K562 (cell line): ENCODE data around the gene KRTAP10-9. TPM values are rescaled to one million over a fixed set of nuclear protein-coding genes. Genes with fewer than 3 reads are reported as not detected.
"Not testable (repeated sequence)": the region's sequence is repeated elsewhere in the genome, so short reads cannot be mapped to it uniquely, and the experiment has no call there.

Experiments
- ATAC-seq: fragments of 200-7000 bp; cut with Tn5 transposase; 3 replicates; pipeline ENCODE4 v1.9.1; 2020; ENCODE audit warnings: moderate library complexity
- BruUV-seq: library from RNA; stranded (reverse); fragments of 400-500 nt; replicated peaks from 2 replicates; lab custom pipeline; 2021; lab: Mats Ljungman, UMichigan
- CTCF ChIA-PET: fragments of 300-600 bp; formaldehyde crosslinking; extraction: SDS; loops from one replicate; lab custom pipeline; 2021; ENCODE audit warnings: low intra/inter-chr PET ratio; lab: Yijun Ruan, JAX
- POLR2A ChIA-PET: fragments of 300-600, 350-650 bp; sonication (Branson Sonifier 250); formaldehyde crosslinking; extraction: SDS; loops from one replicate; lab custom pipeline; 2021; ENCODE audit warnings: antibody characterized with exemption, inconsistent platforms; lab: Yijun Ruan, JAX
- DNase-seq, 4 experiments: peaks; one replicate each; pipeline versions ENCODE4 v3.0.0 to v3.0.0-alpha.2; 2011 to 2018; ENCODE audit warnings: low spot score in 3 of 4, mixed read lengths in 3 of 4; ENCODE audit errors: extremely low read depth in 1 of 4
- FAIRE-seq: peaks from 2 replicates; lab custom pipeline; 2011; peaks lifted over from hg19 to GRCh38; lab: Jason Lieb, UNC
- H2AFZ ChIP-seq: 2 replicates; pipeline ENCODE4 v1.6.0; 2011; ENCODE audit warnings: low read depth, low read length, control low read depth, inconsistent platforms
- H3K27ac ChIP-seq: fragments of 200-600 bp; 3 replicates; pipeline ENCODE4 v1.8.0; 2011; ENCODE audit warnings: low read depth, mild to moderate bottlenecking, control low read depth, inconsistent platforms, low read length, moderate library complexity, mixed read lengths; ENCODE audit errors: extremely low read depth
- H3K27me3 ChIP-seq, 2 experiments: fragments of 300-600 bp in 1 of 2; 2 replicates in 1 of 2; 3 replicates in 1 of 2; pipeline versions ENCODE4 v1.6.0 to v1.8.0; 2011; ENCODE audit warnings: inconsistent platforms in 2 of 2, low read length in 2 of 2, mild to moderate bottlenecking in 1 of 2, mixed read lengths in 1 of 2, moderate library complexity in 1 of 2; ENCODE audit not compliant: control insufficient read depth in 2 of 2, insufficient read depth in 2 of 2
- H3K36me3 ChIP-seq: fragments of 300-600 bp; 3 replicates; pipeline ENCODE4 v1.8.0; 2011; ENCODE audit warnings: mild to moderate bottlenecking, low read length, inconsistent platforms; ENCODE audit not compliant: control insufficient read depth, insufficient read depth
- H3K4me1 ChIP-seq, 2 experiments: fragments of 200-600 bp in 1 of 2; replicated peaks in 1 of 2; 2 replicates in 1 of 2; 3 replicates in 1 of 2; pipeline versions ENCODE4 v1.5.1 to v1.8.0; 2011; ENCODE audit warnings: inconsistent platforms in 2 of 2, low read length in 2 of 2, mild to moderate bottlenecking in 1 of 2, mixed read lengths in 1 of 2, moderate library complexity in 1 of 2; ENCODE audit not compliant: control insufficient read depth in 2 of 2, insufficient read depth in 2 of 2
- H3K4me2 ChIP-seq: 2 replicates; pipeline ENCODE4 v1.6.1; 2011; ENCODE audit warnings: low read length, control low read depth, inconsistent platforms, mixed read lengths; ENCODE audit not compliant: insufficient read depth
- H3K4me3 ChIP-seq: fragments of 200-600 bp; sonication (generic), shearing (Covaris generic); 2 replicates; pipeline ENCODE4 v1.5.1; 2016; ENCODE audit warnings: control low read depth, inconsistent platforms
- H3K79me2 ChIP-seq: fragments of 200-600 bp; 3 replicates; pipeline ENCODE4 v1.8.0; 2011; ENCODE audit warnings: low read length, inconsistent platforms; ENCODE audit not compliant: control insufficient read depth, insufficient read depth
- H3K9ac ChIP-seq, 2 experiments: 2 replicates each; pipeline versions ENCODE4 v1.6.0 to v1.6.1; 2011; ENCODE audit warnings: low read depth in 2 of 2, low read length in 2 of 2, control low read depth in 1 of 2, inconsistent platforms in 1 of 2, mild to moderate bottlenecking in 1 of 2, mixed read lengths in 1 of 2; ENCODE audit not compliant: insufficient read depth in 1 of 2
- H3K9me1 ChIP-seq: one replicate; pipeline ENCODE4 v1.6.0; 2011; ENCODE audit warnings: inconsistent platforms, mild to moderate bottlenecking, low read length, moderate library complexity; ENCODE audit not compliant: control insufficient read depth, insufficient read depth
- H3K9me3 ChIP-seq: replicated peaks from 2 replicates; pipeline ENCODE4 v1.5.1; 2011; ENCODE audit warnings: low read depth, low read length, inconsistent platforms; ENCODE audit not compliant: control insufficient read depth, insufficient read depth
- H4K20me1 ChIP-seq: replicated peaks from 2 replicates; pipeline ENCODE4 v1.6.1; 2011; ENCODE audit warnings: low read length, inconsistent platforms, mixed read lengths; ENCODE audit not compliant: control insufficient read depth, insufficient read depth
- FOXK1 ChIP-seq: sonication (generic); formaldehyde crosslinking; IDR thresholded peaks from 2 replicates; pipeline ENCODE4 v1.8.0; 2022; ENCODE audit warnings: missing genetic modification reagents, mild to moderate bottlenecking, borderline replicate concordance
- MED1 ChIP-seq: sonication (generic); formaldehyde crosslinking; IDR thresholded peaks from 2 replicates; pipeline ENCODE4 v1.8.1; 2023; ENCODE audit warnings: missing genetic modification reagents, borderline replicate concordance
- NR0B1 ChIP-seq: fragments of 450-650 bp; IDR thresholded peaks from one replicate; pipeline ENCODE4 v1.6.1; 2018; ENCODE audit warnings: mild to moderate bottlenecking, moderate library complexity; ENCODE audit not compliant: partially characterized antibody
- RREB1 ChIP-seq: fragments of 250-450 bp; sonication (Bioruptor Pico); IDR thresholded peaks from 2 replicates; pipeline ENCODE4 v1.4.0; 2020
- TGIF2 ChIP-seq: sonication (generic); formaldehyde crosslinking; IDR thresholded peaks from 2 replicates; pipeline ENCODE4 v1.8.1; 2022; ENCODE audit warnings: mild to moderate bottlenecking, missing genetic modification reagents, moderate library complexity
- WGBS: fragments of 100-300 bp; shearing (Covaris generic); methylation state at CpG from one replicate; pipeline ENCODE4 v1.1.6; 2016; ENCODE audit warnings: low coverage, mixed read lengths; ENCODE audit not compliant: insufficient coverage; ENCODE audit errors: missing lambda C conversion rate; 5-methylcytosine and 5-hydroxymethylcytosine counted together
- in situ Hi-C: fragments of 300-500 bp; cut with MboI; formaldehyde crosslinking; loops from 4 replicates; pipeline ENCODE4 v1.15.0; 2018; ENCODE audit warnings: inconsistent platforms, mixed read lengths
- intact Hi-C: fragments of 100-400 bp; cut with micrococcal nuclease; formaldehyde crosslinking; loops from 2 replicates; pipeline ENCODE4 v1.14.2; 2022
- polyA plus RNA-seq, 8 experiments: library from polyadenylated mRNA; depleted of rRNA in 4 of 8; stranded (reverse) in 5 of 8; unstranded in 3 of 8; fragments of >200 nt; fragmentation: Nextera tagmentation in 2 of 8; fragmentation: Illumina TruSeq in 1 of 8; extraction: Ambion mirVana in 2 of 8; extraction: Trizol in 1 of 8; gene quantifications; 2 replicates each; pipeline versions ENCODE4 v1.2.1 to v1.2.3, GENCODE V29; 2011 to 2014; ENCODE audit warnings: inconsistent platforms in 1 of 8, missing spikeins in 1 of 8
- total RNA-seq, 7 experiments: library from RNA; depleted of rRNA in 6 of 7; stranded (reverse); fragments of >200 nt in 6 of 7; fragmentation: Illumina TruSeq in 2 of 7; extraction: Trizol in 2 of 7; gene quantifications; 2 replicates each; pipeline versions ENCODE4 v1.2.1 to v1.2.3, GENCODE V29; 2011 to 2021; ENCODE audit warnings: low replicate concordance in 1 of 7

KRTAP10-9 gene
- total and polyA plus RNA-seq, 9 of the 15 experiments (the other 6 are each of a cell fraction or from before 2014, with no cell fraction given) = not detected

GRCh38 chr21:44590311-44590721, 36.6 kb upstream of the KRTAP10-9 start (continued):
- TF ChIP-seq RREB1 (CRISPR knock-in tag) (no peak), FOXK1 (CRISPR knock-in tag) (no peak), MED1 (no peak), NR0B1 (no peak), TGIF2 (CRISPR knock-in tag) (no peak)

GRCh38 chr21:44590897-44591800, 35.7 kb upstream of the KRTAP10-9 start:
- H3K27ac ChIP-seq, FAIRE-seq, BruUV-seq, CTCF ChIA-PET, DNase-seq, H3K36me3 ChIP-seq, H4K20me1 ChIP-seq, intact Hi-C loops, H3K79me2 ChIP-seq, H2AFZ ChIP-seq, H3K4me2 ChIP-seq, H3K9ac ChIP-seq, H3K9me3 ChIP-seq, H3K9me1 ChIP-seq, H3K4me3 ChIP-seq, in situ Hi-C loops, ATAC-seq: not testable (repeated sequence)
- Histone ChIP-seq H3K4me1 (peaks cover 24 to 37% of the 10 kb centered on the region in 2 experiments), H3K27me3 (peaks cover 0 to 11% of the 10 kb centered on the region in 2 experiments; a peak in 1 of 5 replicates)
- POLR2A ChIA-PET = interaction anchor here (0.5 to 0.6 kb wide), 2 partner anchors 61 to 523 kb away, joined by 3 to 4 read pairs; no protein-coding TSS in a partner anchor
- WGBS = 6% methylated on average over 13 of the region's 19 CpGs
